GM21737 (cell line): ENCODE data around the gene TCP11.

Experiments
- ATAC-seq: cut with Tn5 transposase; IDR thresholded peaks from one replicate; pipeline ENCODE4 v1.9.1; 2021; ENCODE audit warnings: mild to moderate bottlenecking, moderate library complexity; ENCODE audit not compliant: unreplicated experiment

Gene TCP11

DNA sequence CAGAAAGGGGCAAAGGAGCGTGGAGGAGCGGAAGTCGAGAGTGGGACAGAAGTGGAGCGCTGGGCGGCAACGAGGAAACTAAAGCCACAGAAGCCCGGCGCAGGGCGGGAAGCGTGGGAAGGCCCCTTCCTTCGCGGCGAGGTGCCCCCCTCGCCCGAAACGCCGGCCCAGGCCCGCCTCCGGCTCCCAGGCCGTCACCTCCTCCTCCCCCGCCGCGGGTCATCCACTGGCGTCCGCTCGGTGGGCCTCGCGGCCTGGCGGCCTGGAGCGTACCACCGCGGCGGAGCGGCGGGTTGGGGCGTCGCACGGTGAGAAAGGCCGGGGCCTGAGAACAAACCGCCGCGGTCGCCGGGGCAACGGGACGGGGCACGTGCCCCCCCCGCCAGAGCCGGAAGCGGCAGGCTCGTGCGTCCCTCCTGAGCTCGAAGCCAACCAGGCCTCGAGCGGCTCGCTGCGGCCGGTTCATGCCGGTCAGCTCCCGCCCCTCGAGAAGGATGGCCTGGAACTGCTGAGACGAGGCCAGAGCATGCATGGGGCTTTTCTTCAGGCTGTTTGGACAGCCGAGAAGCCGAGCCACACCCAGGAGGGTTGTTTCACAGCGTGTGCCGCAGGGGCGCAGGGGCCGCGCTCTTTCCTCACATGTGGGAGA is at the start of gene TCP11:
TSS of gene TCP11 (minus strand) at position 333 of the 649 bp plus-strand sequence. CDS start 469 bp downstream, outside the sequence.
- ATAC-seq = no peak

DNA sequence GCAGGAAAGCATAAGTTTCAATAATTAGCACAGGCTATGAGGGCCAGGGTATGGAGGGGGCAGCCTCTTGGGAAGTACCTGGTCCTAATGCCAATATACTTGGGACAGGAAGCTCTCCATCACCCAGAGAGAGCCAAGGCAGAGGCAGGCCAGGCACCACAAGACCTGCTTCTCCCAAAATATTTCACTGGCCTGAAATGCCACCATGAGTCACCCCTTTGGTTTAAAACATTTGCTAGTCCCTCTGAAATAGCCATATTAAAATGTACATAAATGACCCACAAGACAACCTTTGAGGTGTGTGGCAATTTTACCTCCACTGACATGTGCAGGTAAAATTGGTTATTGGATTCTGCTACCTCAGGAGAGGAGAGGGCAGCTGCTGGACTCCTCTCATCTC is 49.2 kb upstream of the TCP11 start:
- ATAC-seq = no peak

DNA sequence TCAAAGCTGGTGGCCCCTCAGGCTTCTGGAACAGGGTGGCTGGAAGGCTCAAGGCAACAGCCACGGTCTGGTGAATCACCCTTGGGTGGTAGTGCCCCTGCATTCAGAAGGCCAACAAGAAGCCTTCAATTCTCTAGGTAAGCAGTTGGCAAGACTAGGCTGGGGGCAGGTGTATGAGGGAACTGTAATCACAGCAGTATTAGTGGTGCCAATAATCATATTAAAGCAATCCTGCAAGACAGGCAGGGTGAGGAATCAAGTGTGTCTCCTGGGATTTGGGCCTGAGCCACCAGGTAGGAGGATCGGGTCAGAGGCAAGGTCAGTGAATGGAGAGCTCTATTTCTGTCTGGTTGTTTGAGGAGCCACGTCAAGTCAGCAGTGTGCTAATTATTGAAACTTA is 47.7 kb upstream of the TCP11 start:
- no peak for ATAC-seq

DNA sequence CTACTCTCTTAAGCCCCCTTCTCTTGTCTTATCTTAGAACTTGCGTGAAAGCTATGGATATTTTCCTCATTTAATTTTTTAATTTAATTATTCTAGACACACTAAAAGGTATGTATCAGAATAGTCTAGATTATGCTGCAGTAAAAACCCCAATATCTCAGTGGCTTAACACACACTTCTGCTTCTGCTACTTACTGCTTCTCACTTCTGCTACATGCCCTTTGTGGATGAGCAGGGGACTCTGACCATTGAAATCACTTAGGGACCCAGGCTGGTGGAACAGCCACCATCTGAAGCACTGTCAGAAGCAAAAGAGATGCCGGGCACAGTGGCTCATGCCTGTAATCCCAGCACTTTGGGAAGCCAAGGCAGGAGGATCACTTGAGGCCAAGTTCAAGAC is 45.4 kb upstream of the TCP11 start:
- no peak for ATAC-seq

- ATAC-seq = no peak
Measured at GRCh38 chr6:35185971-35186370, 44.8 kb upstream of the TCP11 start.

GRCh38 chr6:35185302-35185681 is 44.2 kb upstream of the TCP11 start:
- no peak for ATAC-seq

GRCh38 chr6:35184580-35185301 is 43.6 kb upstream of the TCP11 start:
- no peak for ATAC-seq

DNA sequence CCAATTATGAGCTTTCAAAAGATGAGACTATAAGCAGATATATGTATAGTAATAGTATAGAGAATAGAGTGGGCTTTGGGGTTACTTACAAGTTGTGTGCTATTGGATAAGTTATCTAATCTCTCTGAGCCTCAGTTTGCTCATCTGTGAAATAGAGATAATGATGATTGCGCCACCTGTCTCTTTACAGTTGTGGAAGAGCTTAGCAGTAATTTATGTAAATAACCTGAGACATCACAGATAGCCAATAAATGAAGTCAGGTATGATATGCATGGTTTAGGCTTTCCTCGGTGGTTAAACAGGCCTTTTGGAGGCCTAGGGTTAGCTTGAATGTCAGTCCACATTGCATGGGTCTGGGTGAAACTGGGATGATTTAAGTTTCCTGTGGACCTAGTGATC is 42.8 kb upstream of the TCP11 start:
- ATAC-seq = no peak

DNA sequence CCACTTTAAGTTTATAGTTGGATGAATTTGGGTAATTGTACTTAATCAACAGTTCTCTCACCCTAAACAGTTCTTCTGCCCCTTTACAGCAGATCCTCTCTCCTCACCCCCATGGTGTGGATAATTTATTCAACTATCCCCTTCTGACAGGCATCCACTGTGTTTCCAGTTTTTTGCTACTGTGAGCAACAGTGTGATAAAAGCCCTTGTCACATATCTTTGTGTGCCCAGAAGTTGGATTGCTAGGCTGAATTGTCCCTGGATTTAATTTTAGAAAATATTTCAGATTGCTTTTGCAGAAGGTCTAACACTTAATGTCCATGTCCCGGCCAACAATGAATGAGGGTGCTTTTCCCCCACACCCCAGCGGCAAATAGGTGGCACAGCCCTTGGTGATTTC is 42.1 kb upstream of the TCP11 start:
- no peak for ATAC-seq

GRCh38 chr6:35181933-35182612 is 40.9 kb upstream of the TCP11 start:
- ATAC-seq = no peak

- no peak for ATAC-seq
Measured at GRCh38 chr6:35181308-35181932, 40.3 kb upstream of the TCP11 start.

DNA sequence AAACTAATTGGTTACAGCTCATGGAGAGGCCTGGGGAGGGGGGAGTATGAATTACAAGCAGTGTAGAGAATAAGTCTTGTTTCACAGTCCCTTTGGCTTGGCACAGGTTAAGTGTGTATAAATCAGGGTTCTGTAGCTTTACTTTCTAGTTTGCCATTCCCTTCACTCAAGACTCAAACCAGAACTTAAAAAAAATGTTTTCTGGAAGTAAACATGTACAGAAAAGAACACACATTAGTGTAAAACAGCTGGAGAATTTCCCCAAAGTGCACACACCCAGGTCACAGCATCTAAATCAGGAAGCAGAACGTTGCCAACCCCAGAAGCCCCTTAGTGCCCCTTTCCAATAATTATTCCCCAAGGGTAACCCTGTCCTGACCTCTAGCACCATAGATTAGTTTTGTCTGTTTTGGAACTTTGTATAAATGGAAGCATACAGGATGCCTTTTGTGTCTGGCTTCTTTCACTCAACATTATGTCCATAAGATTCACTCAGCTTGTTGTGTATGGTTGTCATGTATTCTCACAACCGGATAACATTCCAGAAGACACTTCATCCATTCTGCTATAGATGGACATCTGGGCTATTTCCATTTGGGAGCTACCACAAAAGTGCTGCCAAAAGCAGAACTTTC is 38.9 kb upstream of the TCP11 start:
- ATAC-seq = no peak

- no peak for ATAC-seq
Measured at GRCh38 chr6:35178932-35179832, 38.0 kb upstream of the TCP11 start.

GRCh38 chr6:35178012-35178411 is 36.9 kb upstream of the TCP11 start:
- no peak for ATAC-seq

- ATAC-seq = no peak
Measured at GRCh38 chr6:35177596-35177995, 36.5 kb upstream of the TCP11 start.

DNA sequence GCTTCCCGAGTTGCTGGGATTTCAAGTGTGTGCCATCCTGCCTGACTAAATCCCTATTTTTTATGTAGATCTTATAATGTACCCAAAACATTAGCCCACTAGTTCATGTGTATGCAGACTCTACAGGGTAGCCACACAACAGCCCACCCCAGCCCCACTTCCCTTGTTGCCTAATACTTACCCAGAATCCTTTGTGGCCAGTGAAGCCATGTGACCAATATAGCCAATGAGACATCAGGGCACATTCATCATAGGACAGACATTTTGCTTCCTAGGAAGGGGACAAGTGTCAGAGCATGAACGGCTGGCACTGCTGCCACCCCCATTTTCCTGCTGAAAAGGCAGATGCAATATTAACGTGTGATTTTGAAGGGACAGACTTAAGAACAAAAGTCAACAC is 36.0 kb upstream of the TCP11 start:
- no peak for ATAC-seq

- ATAC-seq = no peak
Measured at GRCh38 chr6:35176301-35177024, 35.3 kb upstream of the TCP11 start.

- no peak for ATAC-seq
Measured at GRCh38 chr6:35174501-35174900, 33.4 kb upstream of the TCP11 start.

DNA sequence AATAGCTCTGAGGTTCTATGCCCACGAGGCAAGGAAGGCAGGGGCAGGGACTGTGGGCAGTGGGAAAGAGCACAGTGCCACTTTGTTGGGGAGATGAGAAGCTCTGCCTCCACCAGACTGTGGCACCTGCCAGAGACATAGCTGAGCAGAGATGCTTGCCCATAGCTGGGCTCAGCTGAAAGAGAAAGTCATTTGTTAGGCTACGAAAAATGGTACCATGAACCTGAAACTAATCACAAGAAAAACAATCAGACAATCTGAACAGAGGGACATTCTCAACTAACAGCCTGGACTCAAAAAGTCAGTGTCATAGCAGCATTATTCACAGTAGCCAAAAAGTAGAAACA is 32.9 kb upstream of the TCP11 start:
- no peak for ATAC-seq
